ENCODE results near the gene HCK.

- TF ChIP-seq, protein P1, sequence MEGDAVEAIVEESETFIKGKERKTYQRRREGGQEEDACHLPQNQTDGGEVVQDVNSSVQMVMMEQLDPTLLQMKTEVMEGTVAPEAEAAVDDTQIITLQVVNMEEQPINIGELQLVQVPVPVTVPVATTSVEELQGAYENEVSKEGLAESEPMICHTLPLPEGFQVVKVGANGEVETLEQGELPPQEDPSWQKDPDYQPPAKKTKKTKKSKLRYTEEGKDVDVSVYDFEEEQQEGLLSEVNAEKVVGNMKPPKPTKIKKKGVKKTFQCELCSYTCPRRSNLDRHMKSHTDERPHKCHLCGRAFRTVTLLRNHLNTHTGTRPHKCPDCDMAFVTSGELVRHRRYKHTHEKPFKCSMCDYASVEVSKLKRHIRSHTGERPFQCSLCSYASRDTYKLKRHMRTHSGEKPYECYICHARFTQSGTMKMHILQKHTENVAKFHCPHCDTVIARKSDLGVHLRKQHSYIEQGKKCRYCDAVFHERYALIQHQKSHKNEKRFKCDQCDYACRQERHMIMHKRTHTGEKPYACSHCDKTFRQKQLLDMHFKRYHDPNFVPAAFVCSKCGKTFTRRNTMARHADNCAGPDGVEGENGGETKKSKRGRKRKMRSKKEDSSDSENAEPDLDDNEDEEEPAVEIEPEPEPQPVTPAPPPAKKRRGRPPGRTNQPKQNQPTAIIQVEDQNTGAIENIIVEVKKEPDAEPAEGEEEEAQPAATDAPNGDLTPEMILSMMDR (IDR thresholded peaks at IDR 0.05 in 2 of 3, conservative IDR thresholded peaks at IDR 0.05 in 1 of 3; ENCODE audit: borderline replicate concordance in 1 of 3, insufficient read depth in 1 of 3, low read depth in 2 of 3, low read length in 2 of 3), result no peak
- TF ChIP-seq POLR2AphosphoS5 (IDR thresholded peaks at IDR 0.05; ENCODE audit: low read depth, low read length) (no peak), EZH2 (IDR thresholded peaks at IDR 0.05) (no peak), SP1 (IDR thresholded peaks at IDR 0.05; ENCODE audit: low read depth) (no peak), POLR2A (IDR thresholded peaks at IDR 0.05; ENCODE audit: borderline replicate concordance, extremely low read depth, insufficient read depth, insufficient read length) (no peak)
- TF ChIP-seq, protein P2, sequence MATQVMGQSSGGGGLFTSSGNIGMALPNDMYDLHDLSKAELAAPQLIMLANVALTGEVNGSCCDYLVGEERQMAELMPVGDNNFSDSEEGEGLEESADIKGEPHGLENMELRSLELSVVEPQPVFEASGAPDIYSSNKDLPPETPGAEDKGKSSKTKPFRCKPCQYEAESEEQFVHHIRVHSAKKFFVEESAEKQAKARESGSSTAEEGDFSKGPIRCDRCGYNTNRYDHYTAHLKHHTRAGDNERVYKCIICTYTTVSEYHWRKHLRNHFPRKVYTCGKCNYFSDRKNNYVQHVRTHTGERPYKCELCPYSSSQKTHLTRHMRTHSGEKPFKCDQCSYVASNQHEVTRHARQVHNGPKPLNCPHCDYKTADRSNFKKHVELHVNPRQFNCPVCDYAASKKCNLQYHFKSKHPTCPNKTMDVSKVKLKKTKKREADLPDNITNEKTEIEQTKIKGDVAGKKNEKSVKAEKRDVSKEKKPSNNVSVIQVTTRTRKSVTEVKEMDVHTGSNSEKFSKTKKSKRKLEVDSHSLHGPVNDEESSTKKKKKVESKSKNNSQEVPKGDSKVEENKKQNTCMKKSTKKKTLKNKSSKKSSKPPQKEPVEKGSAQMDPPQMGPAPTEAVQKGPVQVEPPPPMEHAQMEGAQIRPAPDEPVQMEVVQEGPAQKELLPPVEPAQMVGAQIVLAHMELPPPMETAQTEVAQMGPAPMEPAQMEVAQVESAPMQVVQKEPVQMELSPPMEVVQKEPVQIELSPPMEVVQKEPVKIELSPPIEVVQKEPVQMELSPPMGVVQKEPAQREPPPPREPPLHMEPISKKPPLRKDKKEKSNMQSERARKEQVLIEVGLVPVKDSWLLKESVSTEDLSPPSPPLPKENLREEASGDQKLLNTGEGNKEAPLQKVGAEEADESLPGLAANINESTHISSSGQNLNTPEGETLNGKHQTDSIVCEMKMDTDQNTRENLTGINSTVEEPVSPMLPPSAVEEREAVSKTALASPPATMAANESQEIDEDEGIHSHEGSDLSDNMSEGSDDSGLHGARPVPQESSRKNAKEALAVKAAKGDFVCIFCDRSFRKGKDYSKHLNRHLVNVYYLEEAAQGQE (IDR thresholded peaks at IDR 0.05; ENCODE audit: low read depth), result no peak
Measured at GRCh38 chr20:32037929-32038328, 14.1 kb upstream of the HCK start.
